GM12873 (cell line): ENCODE measurements around the gene PLEKHA1.

Source experiments
- TF ChIP-seq, protein P1 (sequence below): IDR thresholded peaks from 2 replicates; pipeline ENCODE4 v1.5.1; 2012; ENCODE audit warnings: low read depth, mild to moderate bottlenecking, moderate library complexity, low read length, control low read depth; ENCODE audit not compliant: insufficient read depth; ENCODE audit errors: missing control alignments

Gene PLEKHA1

DNA sequence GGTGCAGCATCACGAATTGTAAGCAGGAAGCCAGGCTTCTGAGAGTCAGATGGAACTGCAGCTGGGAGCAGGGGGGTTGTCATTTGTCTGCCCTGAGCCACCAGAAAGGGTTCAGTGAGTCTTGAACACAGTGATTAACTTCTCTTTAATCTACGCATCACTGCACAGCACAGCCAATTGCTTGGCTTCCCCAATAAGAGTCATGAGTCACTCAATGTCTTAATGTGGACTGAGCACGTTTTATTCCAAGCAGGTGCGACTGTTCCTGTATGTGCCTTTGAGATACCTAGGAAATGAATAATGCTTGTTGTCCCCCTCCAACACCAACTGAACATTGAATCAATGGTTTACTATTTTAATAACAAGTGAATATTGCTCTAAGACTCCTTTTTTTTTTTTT is 26.0 kb upstream of the PLEKHA1 start:
- TF ChIP-seq, protein P1, sequence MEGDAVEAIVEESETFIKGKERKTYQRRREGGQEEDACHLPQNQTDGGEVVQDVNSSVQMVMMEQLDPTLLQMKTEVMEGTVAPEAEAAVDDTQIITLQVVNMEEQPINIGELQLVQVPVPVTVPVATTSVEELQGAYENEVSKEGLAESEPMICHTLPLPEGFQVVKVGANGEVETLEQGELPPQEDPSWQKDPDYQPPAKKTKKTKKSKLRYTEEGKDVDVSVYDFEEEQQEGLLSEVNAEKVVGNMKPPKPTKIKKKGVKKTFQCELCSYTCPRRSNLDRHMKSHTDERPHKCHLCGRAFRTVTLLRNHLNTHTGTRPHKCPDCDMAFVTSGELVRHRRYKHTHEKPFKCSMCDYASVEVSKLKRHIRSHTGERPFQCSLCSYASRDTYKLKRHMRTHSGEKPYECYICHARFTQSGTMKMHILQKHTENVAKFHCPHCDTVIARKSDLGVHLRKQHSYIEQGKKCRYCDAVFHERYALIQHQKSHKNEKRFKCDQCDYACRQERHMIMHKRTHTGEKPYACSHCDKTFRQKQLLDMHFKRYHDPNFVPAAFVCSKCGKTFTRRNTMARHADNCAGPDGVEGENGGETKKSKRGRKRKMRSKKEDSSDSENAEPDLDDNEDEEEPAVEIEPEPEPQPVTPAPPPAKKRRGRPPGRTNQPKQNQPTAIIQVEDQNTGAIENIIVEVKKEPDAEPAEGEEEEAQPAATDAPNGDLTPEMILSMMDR: no peak

DNA sequence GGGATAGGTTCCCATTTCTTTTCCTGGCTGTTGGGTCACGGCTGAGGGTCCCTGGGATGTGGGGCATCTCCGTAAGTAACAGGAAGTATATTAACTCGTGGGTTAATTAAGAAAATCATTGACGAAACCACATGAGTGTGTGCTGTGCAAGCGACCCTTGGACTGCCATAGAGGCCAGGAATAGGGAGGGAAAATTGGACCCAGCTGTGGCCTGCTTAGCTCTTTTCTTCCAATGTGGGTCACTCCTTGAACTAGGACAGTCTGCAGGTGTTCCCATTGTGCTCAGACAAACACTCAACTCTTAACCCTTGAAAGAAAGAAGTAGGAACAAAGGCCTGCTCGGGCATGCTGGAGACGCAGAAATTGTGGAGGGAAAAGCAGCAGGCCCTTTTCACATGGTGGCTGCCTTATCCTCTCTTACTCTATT is 25.6 kb upstream of the PLEKHA1 start:
- TF ChIP-seq, protein P1: no peak

DNA sequence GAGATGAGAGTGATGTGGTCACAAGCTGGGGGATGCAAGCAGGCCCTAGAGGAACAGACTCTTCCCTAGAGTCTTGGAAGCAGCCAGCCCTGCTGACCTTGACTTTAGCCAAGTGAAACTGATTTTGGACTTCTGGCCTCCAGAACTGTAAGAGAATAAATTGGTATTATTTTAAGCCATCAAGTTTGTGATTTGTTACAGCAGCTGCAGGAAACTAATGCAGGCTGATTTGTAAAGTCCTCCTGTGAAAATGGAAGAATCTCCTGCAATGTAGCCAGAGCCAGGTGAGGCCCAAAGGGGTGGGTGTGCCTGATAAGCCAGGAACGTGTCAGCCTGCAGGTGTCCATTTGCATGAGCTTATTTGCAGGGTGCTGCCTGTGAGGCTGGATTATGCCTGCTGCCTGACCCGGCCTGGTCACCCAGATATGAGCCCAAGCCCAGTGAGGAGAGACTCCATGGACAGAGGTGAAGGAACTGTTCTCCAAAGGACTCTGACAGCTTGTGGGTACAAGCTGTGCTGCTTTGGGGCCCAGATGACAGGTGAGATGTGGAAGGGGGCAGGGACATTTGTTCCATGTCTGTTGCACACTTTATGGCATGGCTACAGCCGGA is 24.6 kb upstream of the PLEKHA1 start:
- TF ChIP-seq, protein P1: no peak

DNA sequence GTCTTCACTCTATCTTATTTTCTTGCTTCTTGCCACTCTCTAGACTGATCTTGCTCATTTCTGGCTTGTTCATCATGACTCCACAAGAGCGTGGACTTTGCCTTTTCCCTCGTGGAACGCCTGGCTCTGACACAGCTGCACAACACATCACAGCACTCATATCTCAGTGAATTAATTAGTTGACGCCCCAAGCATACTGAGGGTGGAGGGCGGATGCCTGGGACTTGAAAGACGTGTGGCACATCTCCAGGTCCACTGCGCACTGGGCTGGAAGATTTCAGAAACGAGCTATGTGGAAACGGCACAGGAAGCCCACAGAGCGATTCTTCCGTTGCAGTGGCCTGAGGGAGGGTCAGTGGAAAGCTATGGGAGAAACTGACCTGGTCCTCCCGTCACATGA is 23.6 kb upstream of the PLEKHA1 start:
- TF ChIP-seq, protein P1: no peak

DNA sequence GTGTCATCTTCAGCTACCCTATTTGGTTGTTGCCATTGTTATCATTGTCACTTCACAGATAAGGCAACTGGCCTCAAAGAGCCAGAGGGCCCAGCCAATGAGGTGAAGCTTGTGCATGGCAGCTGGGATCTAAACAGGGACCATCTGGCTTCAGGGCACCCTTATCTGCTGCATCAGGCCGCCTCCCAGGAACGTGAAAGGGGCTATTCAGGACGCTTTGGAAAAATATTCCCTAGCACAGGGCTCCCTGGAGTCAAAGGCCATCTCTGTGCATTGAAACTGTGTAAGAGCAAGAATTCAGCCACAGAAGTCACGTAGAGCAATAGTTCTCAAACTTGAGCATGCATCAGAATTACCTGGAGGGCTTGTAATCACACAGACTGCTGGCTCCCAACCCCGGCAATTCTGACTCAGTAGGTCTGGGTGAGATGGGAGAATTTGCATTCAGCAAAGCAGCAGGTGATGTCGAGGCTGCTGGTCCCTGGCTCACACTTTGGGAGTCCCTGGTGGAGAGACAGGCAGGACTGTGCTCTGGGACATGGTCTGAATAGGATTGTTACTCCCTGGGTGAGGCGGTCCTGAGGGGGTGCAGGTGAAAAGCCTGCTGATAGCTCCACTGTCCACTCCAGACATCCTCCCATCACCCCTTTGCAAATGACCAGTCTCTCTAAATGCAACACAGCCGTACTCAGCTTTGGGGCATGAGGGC is 21.5 kb upstream of the PLEKHA1 start:
- TF ChIP-seq, protein P1: no peak

DNA sequence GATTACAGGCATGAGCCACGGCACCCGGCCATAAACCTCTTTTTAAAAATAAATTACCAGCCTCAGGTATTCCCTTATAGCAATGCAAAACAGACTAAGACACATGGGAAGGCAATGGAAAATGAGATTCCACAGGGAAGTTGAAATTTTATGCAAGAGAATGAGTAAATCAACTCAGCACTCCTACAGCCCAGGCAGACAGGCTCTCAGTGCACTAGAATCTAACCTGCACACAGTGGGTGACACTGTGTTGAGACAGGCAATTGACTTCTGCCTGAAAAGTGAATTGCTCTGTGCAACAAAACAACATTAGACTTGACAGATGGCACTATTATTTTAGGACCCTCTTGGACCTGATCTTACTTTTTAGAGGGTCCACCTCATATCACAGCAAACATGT is 20.1 kb upstream of the PLEKHA1 start:
- TF ChIP-seq, protein P1: no peak

DNA sequence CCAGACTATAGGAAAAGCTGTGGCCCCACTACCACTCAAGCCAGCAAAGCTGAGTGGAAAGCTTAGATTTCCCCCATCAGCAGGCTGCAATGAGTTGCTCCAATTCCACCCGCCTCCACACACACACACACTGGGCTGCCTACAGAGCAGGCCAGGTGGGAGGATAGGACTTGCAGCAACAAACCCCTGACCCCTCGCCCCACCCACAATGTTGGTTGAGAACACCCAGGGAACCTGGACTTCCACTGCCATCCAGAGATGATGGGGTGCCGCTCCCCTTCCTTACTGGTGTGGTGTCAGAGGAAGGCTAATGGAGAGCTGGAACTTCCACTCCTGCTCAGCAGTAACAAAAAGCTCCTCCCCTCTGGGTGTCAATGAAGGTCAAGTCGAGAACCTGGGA is 16.8 kb upstream of the PLEKHA1 start:
- TF ChIP-seq, protein P1: no peak
